K562 (cell line): Measurements from ENCODE around the gene CTSD. TPM values are rescaled to one million over a fixed set of nuclear protein-coding genes. Genes with fewer than 3 reads are reported as not detected.

ENCODE experiments used
- AFF4 ChIP-seq: sonication (generic); formaldehyde crosslinking; IDR thresholded peaks from 2 replicates; pipeline ENCODE4 v1.8.0; 2023; ENCODE audit warnings: mild to moderate bottlenecking, missing genetic modification reagents
- CBX5 ChIP-seq: IDR thresholded peaks from 2 replicates; pipeline ENCODE4 v1.6.1; 2014; ENCODE audit warnings: low read depth, borderline replicate concordance
- CREB3 ChIP-seq: fragments of 450-650 bp; conservative IDR thresholded peaks from 2 replicates; pipeline ENCODE4 v1.6.1; 2016; ENCODE audit warnings: missing genetic modification characterization, low read depth, mild to moderate bottlenecking, missing compliant biosample characterization, moderate library complexity
- FOXP4 ChIP-seq: sonication (generic); formaldehyde crosslinking; IDR thresholded peaks from 2 replicates; pipeline ENCODE4 v1.8.0; 2022; ENCODE audit warnings: mild to moderate bottlenecking, missing genetic modification reagents, borderline replicate concordance
- HCFC1 ChIP-seq: IDR thresholded peaks from 2 replicates; pipeline ENCODE4 v1.6.1; 2012; ENCODE audit warnings: low read depth, low read length, improper control_type of control experiment
- HDGF ChIP-seq: fragments of 450-650 bp; IDR thresholded peaks from 2 replicates; pipeline ENCODE4 v1.6.1; 2016
- HMG20A ChIP-seq: fragments of 450-650 bp; formaldehyde crosslinking; conservative IDR thresholded peaks from 2 replicates; pipeline ENCODE4 v1.4.0; 2020; ENCODE audit warnings: mild to moderate bottlenecking, mixed read lengths
- HMGN3 ChIP-seq: IDR thresholded peaks from 2 replicates; pipeline ENCODE4 v1.6.1; 2011; ENCODE audit warnings: borderline replicate concordance, low read depth, mild to moderate bottlenecking, mixed read lengths, low read length; ENCODE audit not compliant: insufficient read length; ENCODE audit errors: extremely low read depth
- JUN ChIP-seq, 2 experiments: sonication (generic) in 1 of 2; formaldehyde crosslinking in 1 of 2; IDR thresholded peaks; 2 replicates each; pipeline versions ENCODE4 v1.6.1 to v1.8.0; 2012 to 2022; ENCODE audit warnings: borderline replicate concordance in 2 of 2, mild to moderate bottlenecking in 2 of 2, improper control_type of control experiment in 1 of 2, low read depth in 1 of 2, low read length in 1 of 2, missing genetic modification reagents in 1 of 2
- NFIC ChIP-seq: fragments of 450-650 bp; IDR thresholded peaks from 2 replicates; pipeline ENCODE4 v1.6.1; 2017; ENCODE audit warnings: mild to moderate bottlenecking, inconsistent platforms
- RBM17 ChIP-seq: fragments of 200-400 bp; formaldehyde crosslinking; IDR thresholded peaks from 2 replicates; pipeline ENCODE4 v1.6.1; 2017; ENCODE audit warnings: low read depth, mild to moderate bottlenecking, low read length, borderline replicate concordance
- RFX1 ChIP-seq: fragments of 450-650 bp; IDR thresholded peaks from 2 replicates; pipeline ENCODE4 v1.6.1; 2016; ENCODE audit warnings: mild to moderate bottlenecking, moderate library complexity
- SMAD2 ChIP-seq: fragments of 150-350 bp; IDR thresholded peaks from 2 replicates; pipeline ENCODE4 v1.6.1; 2014; ENCODE audit warnings: low read depth, mild to moderate bottlenecking, low read length
- THRA ChIP-seq: fragments of 450-650 bp; IDR thresholded peaks from 2 replicates; pipeline ENCODE4 v1.6.1; 2017; ENCODE audit warnings: mild to moderate bottlenecking, moderate library complexity
- ZFP36 ChIP-seq: fragments of 150-350 bp; IDR thresholded peaks from 2 replicates; pipeline ENCODE4 v1.6.1; 2018; ENCODE audit warnings: low read length, low read depth; ENCODE audit not compliant: partially characterized antibody
- ZNF165 ChIP-seq: fragments of 250-450 bp; sonication (Bioruptor Pico); IDR thresholded peaks from 2 replicates; pipeline ENCODE4 v1.4.0; 2020; ENCODE audit warnings: borderline replicate concordance
- ZNF253 ChIP-seq: fragments of 250-450 bp; sonication (Bioruptor Pico); conservative IDR thresholded peaks from 2 replicates; pipeline ENCODE4 v1.6.1; 2021; ENCODE audit warnings: mild to moderate bottlenecking
- ZNF274 ChIP-seq: IDR thresholded peaks from 2 replicates; pipeline ENCODE4 v1.6.1; 2011; ENCODE audit warnings: low read depth, mild to moderate bottlenecking, low read length, moderate library complexity, borderline replicate concordance
- ZNF764 ChIP-seq: fragments of 250-450 bp; sonication (Bioruptor Pico); IDR thresholded peaks from 2 replicates; pipeline ENCODE4 v1.4.0; 2020; ENCODE audit warnings: low read depth, mild to moderate bottlenecking, moderate library complexity
- polyA plus RNA-seq, 8 experiments: library from polyadenylated mRNA; depleted of rRNA in 4 of 8; stranded (reverse) in 5 of 8; unstranded in 3 of 8; fragments of >200 nt; fragmentation: Nextera tagmentation in 2 of 8; fragmentation: Illumina TruSeq in 1 of 8; extraction: Ambion mirVana in 2 of 8; extraction: Trizol in 1 of 8; gene quantifications; 2 replicates each; pipeline versions ENCODE4 v1.2.1 to v1.2.3, GENCODE V29; 2011 to 2014; ENCODE audit warnings: inconsistent platforms in 1 of 8, missing spikeins in 1 of 8
- total RNA-seq, 7 experiments: library from RNA; depleted of rRNA in 6 of 7; stranded (reverse); fragments of >200 nt in 6 of 7; fragmentation: Illumina TruSeq in 2 of 7; extraction: Trizol in 2 of 7; gene quantifications; 2 replicates each; pipeline versions ENCODE4 v1.2.1 to v1.2.3, GENCODE V29; 2011 to 2021; ENCODE audit warnings: low replicate concordance in 1 of 7

Gene CTSD
- total and polyA plus RNA-seq, 9 of the 15 experiments (the other 6 are each of a cell fraction or from before 2014, with no cell fraction given): 1.0 to 112 (median 40.9) TPM

GRCh38 chr11:1772270-1773130, 8.8 kb upstream of the CTSD start (continued):
- no peak for TF ChIP-seq FOXP4 (CRISPR knock-in tag)
- TF ChIP-seq RFX1: no peak
- TF ChIP-seq THRA: no peak
- TF ChIP-seq JUN (IDR thresholded peaks at IDR 0.05; ENCODE audit: borderline replicate concordance, low read depth, low read length): peak; percentile 83
- 0 out of 2 replicates have a peak, but pooled peaks have one; percentile 81 for TF ChIP-seq JUN (CRISPR knock-in tag; IDR thresholded peaks at IDR 0.05; ENCODE audit: borderline replicate concordance)
- no peak for TF ChIP-seq ZNF764 (CRISPR knock-in tag)
- TF ChIP-seq CBX5: no peak
- no peak for TF ChIP-seq RBM17
- no peak for TF ChIP-seq ZNF274
- no peak for TF ChIP-seq ZNF165 (CRISPR knock-in tag)
- no peak for TF ChIP-seq CREB3 (tag)
- TF ChIP-seq HCFC1: 0 out of 2 replicates have a peak, but pooled peaks have one; percentile 16
- TF ChIP-seq NFIC: 0 out of 2 replicates have a peak, but pooled peaks have one; percentile 11
- TF ChIP-seq ZNF253 (CRISPR knock-in tag): no peak
- TF ChIP-seq ZFP36: no peak
- TF ChIP-seq HDGF: peak; percentile 52; the same call in 1 of the 2 replicates
- no peak for TF ChIP-seq HMGN3
- no peak for TF ChIP-seq HMG20A (CRISPR knock-in tag)
- no peak for TF ChIP-seq AFF4 (CRISPR knock-in tag)
- TF ChIP-seq SMAD2: no peak
